Measurements from ENCODE around the gene DOCK9. TPM values are rescaled to one million over a fixed set of nuclear protein-coding genes. Genes with fewer than 3 reads are reported as not detected.
A peak's percentile ranks its signal among the peaks of the same experiment; 100 is the strongest.

Gene DOCK9
- total RNA-seq, 4 donors from 2014 or later: 127 to 191 (median 154) TPM

- no peak for DNase-seq (ENCODE audit: extremely low spot score)
- intact Hi-C loops (cut with DNase I): no loop called here
Observed at GRCh38 chr13:98954313-98954712, 23.6 kb downstream of the DOCK9 start.

DNA sequence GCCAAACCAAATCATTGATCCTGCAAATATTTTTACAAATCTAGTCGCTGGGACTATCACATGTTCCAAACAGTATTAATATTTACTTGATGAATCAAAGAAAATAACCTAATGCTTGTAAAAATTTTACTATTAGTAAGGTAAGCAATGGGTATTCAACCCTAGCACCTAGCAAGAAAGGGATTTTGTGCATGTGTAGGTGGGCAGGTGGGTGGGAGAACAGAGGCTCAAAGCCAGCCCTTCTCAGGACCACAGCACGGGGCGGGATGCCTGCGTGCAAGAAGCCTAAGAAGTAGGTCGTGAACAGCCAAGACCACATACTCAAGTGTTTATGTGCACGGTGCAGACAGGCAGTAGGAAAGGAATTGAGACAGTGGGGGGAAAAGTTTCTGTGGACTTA, 26.6 kb downstream of the DOCK9 start:
- no peak for DNase-seq (ENCODE audit: extremely low spot score)
- 92% methylated on average over 6 of the region's 6 CpGs for WGBS
- peaks cover 18 to 26% (median 19%) of the 10 kb centered on the region in 4 donors for H3K4me1 ChIP-seq
- no peaks in the 10 kb centered on the region for H3K27me3 ChIP-seq
- H3K27ac ChIP-seq (replicated peaks in 1 of 4): no peak overlapping the region
- H3K9me3 ChIP-seq: no peaks in the 10 kb centered on the region
- no peak overlapping the region for H3K4me3 ChIP-seq
- peaks cover 0 to 6% (median 0%) of the 10 kb centered on the region in 4 donors for H3K36me3 ChIP-seq
- TF ChIP-seq, protein P1, sequence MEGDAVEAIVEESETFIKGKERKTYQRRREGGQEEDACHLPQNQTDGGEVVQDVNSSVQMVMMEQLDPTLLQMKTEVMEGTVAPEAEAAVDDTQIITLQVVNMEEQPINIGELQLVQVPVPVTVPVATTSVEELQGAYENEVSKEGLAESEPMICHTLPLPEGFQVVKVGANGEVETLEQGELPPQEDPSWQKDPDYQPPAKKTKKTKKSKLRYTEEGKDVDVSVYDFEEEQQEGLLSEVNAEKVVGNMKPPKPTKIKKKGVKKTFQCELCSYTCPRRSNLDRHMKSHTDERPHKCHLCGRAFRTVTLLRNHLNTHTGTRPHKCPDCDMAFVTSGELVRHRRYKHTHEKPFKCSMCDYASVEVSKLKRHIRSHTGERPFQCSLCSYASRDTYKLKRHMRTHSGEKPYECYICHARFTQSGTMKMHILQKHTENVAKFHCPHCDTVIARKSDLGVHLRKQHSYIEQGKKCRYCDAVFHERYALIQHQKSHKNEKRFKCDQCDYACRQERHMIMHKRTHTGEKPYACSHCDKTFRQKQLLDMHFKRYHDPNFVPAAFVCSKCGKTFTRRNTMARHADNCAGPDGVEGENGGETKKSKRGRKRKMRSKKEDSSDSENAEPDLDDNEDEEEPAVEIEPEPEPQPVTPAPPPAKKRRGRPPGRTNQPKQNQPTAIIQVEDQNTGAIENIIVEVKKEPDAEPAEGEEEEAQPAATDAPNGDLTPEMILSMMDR (IDR thresholded peaks at IDR 0.05): no peak
- TF ChIP-seq POLR2A (IDR thresholded peaks at IDR 0.05; ENCODE audit: low read depth) (no peak), POLR2AphosphoS5 (IDR thresholded peaks at IDR 0.05) (no peak), EP300 (IDR thresholded peaks at IDR 0.05) (no peak)
- intact Hi-C loops (cut with DNase I): no loop called here

More at GRCh38 chr13:98954313-98954712, 23.6 kb downstream of the DOCK9 start:
- Histone ChIP-seq H3K4me3 (no peak overlapping the region), H3K27ac (replicated peaks in 1 of 4) (no peak overlapping the region), H3K9me3 (no peaks in the 10 kb centered on the region), H3K27me3 (no peaks in the 10 kb centered on the region), H3K36me3 (peaks cover 0 to 6% (median 0%) of the 10 kb centered on the region in 4 donors), H3K4me1 (peaks cover 11 to 24% (median 22%) of the 10 kb centered on the region in 4 donors)
- 88% methylated on average over 4 of the region's 4 CpGs for WGBS
- no peak for TF ChIP-seq POLR2A (IDR thresholded peaks at IDR 0.05; ENCODE audit: low read depth)
- no peak for TF ChIP-seq POLR2AphosphoS5 (IDR thresholded peaks at IDR 0.05)
- TF ChIP-seq EP300 (IDR thresholded peaks at IDR 0.05): no peak
- TF ChIP-seq, protein P1 (IDR thresholded peaks at IDR 0.05): no peak

GRCh38 chr13:98950705-98951104, 27.2 kb downstream of the DOCK9 start:
- Histone ChIP-seq H3K27ac (replicated peaks in 1 of 4) (no peak overlapping the region), H3K9me3 (no peaks in the 10 kb centered on the region), H3K36me3 (peaks cover 0 to 6% (median 0%) of the 10 kb centered on the region in 4 donors), H3K4me3 (no peak overlapping the region), H3K4me1 (peaks cover 23 to 28% (median 24%) of the 10 kb centered on the region in 4 donors), H3K27me3 (no peaks in the 10 kb centered on the region)
- intact Hi-C loops (cut with DNase I): no loop called here
- WGBS: 95% methylated on average over 7 of the region's 7 CpGs
- TF ChIP-seq EP300 (IDR thresholded peaks at IDR 0.05) (no peak), POLR2AphosphoS5 (IDR thresholded peaks at IDR 0.05) (no peak), POLR2A (IDR thresholded peaks at IDR 0.05; ENCODE audit: low read depth) (no peak)
- TF ChIP-seq, protein P1 (IDR thresholded peaks at IDR 0.05): no peak
- DNase-seq (ENCODE audit: extremely low spot score): no peak

DNA sequence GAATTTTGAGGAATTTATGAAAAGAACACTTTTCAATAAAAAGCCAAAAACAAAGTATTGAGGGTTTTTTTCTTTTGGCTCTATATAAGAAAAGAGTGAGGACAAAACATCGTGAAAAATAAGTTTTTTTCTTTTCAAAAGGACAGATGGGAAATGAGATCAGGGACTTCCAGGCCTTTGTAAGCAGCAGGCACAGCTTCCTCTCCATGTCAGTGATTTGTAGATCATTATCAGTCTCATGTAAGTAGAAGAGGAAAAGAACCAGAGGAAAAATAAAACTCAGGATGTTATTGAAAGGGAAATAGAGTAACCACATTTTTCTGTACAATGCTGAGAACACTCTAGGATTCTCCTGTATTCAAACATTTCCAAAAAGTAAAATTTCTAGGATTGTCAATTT, 29.9 kb downstream of the DOCK9 start:
- Histone ChIP-seq H3K27ac (replicated peaks in 1 of 4) (peak overlapping the region in 1 of 4 donors; percentile 46), H3K27me3 (no peaks in the 10 kb centered on the region), H3K4me1 (peaks cover 28 to 45% (median 37%) of the 10 kb centered on the region in 4 donors), H3K36me3 (no peaks in the 10 kb centered on the region), H3K9me3 (no peaks in the 10 kb centered on the region), H3K4me3 (no peak overlapping the region)
- TF ChIP-seq POLR2A (IDR thresholded peaks at IDR 0.05; ENCODE audit: low read depth) (no peak), EP300 (IDR thresholded peaks at IDR 0.05) (no peak), POLR2AphosphoS5 (IDR thresholded peaks at IDR 0.05) (no peak)
- TF ChIP-seq, protein P1 (IDR thresholded peaks at IDR 0.05): no peak
- intact Hi-C loops (cut with DNase I): no loop called here
- 39% methylated on average over 1 of the region's 1 CpG for WGBS
- DNase-seq (ENCODE audit: extremely low spot score): no peak

Data from esophagus muscularis mucosa (tissue), 4 donors.